HG03025 (cell line): ENCODE measurements around the gene SCN3A.

Source experiments
- ATAC-seq: cut with Tn5 transposase; IDR thresholded peaks from one replicate; pipeline ENCODE4 v1.9.1; 2021; ENCODE audit warnings: mild to moderate bottlenecking, moderate library complexity; ENCODE audit not compliant: unreplicated experiment, low FRiP score

SCN3A gene

DNA sequence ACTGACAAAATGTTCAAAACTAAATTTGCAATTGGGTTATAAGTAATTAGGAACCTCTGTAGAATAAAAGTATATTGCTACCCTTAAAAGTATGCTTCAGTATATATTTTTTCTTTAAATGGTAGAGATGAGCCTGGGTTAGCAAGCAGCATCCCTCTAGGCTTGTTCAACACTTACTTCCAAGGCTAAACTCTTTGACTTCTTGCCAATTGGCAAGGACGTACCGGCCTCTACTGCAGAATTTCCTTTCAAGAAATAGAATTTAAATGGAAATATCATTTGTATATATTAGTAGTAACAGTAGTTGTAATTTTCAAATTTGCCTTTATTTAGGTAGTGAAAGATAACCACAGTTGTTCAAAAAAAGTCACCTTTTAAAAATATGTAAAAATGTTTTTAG is 143.4 kb downstream of the SCN3A start:
- ATAC-seq: no peak

DNA sequence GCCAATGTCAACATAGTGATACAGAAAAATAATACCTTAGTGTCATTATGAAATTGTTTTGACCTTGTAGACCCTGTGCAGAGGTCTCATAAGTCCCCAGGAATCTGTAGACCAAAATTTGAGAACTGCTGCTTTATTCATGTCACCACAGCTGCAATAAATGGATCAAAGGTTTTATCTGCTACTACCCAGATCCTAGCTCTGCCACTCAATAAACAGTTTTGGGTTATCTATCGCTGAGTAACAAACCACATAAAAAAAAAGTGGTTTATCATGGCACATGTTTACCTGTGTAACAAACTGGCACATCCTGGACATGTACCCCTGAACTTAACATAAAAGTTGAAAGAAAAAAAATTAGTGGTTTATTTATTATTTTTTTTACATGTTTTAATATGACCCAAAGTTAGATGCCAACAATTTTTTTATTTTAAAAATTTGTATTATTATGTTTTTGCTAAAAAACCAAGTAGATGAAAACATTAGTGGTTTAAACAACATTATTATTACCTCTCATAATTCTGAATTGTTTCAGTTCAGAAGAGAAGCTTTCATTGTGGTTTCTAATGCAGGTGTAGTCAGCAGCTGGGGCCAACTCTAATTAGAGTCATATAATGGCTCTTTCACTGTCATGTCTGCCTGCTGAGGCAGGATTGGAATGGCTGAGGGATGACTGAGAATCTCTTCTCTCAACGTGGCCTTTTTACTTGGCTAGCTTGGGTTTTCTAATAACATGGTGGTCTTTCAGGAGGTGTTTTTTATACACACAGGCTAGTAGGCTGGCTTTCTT is 145.2 kb downstream of the SCN3A start:
- ATAC-seq: no peak

DNA sequence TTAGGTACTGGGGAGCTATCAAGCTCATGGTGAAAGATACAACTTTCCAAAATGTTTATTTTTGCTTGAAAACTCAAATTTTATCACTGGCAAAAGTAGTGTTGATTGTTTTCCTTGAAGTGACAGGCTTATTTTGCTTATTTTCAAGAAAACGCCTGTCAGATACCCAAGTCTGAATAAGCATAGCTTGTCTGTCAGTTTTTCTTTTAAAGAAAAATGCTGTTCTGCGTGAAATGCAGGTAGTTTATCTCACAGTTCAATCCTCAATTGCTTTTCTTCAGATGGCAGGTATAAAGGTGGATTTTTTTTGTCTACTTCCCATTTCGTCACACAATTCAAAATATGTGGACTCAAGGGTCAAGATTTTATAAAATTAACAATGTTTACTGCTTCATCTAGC is 145.9 kb downstream of the SCN3A start:
- ATAC-seq: no peak

DNA sequence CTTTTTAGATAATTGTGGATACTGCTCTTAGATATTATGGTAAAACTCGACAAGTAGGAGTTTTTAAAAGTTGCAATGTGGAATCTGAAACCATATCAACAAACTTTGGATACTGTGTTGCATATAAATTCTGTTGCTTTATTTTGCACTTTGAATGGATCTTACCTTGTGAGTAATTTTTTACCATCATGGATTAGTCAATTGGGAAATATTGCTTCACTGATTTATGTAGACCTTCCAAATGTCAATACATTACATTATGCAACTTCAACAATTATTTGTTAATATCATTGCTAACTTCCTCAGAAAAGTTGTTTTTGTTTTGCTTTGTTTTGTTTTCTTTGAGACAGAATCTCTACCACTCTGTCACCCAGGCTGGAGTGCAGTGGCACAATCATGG is 146.5 kb downstream of the SCN3A start:
- no peak for ATAC-seq

DNA sequence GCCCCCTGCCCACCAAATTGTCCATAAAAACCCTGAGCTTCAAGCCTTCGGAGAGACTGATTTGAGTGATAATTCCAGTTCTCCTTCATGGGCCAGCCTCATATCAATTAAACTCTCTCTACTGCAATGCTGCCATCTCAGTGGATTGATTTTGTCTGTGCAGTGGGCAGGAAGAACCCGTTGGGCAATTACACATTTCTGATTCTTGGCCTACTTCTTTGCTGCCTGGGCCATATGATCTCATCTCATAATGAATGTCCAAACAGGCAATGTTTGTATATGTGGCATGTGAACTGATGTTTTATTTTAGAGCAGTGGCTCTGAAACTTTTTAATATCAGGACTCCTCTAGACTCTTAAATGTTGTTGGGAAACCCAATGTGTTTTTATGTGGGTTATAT is 147.3 kb downstream of the SCN3A start:
- ATAC-seq: no peak

DNA sequence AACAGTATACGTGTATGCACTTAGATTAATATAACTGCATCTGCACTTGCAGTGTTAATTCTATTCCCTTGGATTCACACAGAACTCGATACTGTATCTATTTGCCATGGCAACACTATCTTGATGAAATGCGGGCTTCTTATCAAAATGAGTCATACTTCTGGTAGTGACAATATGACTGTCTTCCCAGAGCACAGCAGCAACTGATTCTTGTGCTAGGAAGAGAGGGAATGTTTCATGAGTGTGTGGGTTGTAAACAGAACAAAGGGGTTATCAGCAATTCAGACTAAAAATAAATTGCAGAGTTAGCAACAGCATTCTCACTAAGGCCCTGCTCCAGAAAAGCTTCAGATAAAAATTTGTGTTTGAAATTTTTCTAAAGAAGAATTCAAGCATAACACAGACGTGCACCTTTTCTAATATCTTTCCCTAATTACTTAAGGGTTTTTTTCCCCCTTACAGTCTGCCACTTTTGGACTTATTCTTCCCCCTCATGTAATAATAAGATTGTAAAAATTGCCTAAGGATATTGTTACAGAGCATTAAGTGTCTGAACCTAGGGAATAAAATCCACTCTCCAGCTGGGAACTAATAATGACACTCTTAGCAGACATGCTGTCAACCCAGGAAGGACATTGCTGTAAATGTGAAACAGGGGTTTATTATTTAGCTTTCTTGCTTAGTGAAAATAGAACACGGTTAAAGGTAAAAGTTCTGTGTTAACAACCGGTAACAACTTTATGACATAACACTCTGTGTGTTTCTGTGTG is 148.6 kb downstream of the SCN3A start:
- ATAC-seq: no peak

DNA sequence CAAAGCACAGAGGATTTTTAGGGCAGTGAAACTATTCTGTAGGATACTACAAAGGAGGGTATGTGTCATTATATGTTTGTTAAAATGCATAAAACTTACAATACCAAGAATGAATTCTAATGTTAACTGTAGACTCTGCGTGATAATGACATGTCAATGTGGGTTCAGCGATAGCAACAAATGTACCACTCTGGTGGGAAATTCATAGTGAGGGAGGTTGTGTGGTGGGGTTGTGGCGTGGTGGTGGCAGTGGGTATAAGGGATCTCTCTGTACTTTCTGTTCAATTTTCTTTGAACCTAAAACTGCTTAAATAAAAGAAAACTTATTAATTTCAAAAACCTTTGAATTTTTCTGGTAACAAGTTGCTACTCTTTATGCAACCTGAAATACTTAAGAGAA is 149.2 kb downstream of the SCN3A start:
- ATAC-seq: no peak

DNA sequence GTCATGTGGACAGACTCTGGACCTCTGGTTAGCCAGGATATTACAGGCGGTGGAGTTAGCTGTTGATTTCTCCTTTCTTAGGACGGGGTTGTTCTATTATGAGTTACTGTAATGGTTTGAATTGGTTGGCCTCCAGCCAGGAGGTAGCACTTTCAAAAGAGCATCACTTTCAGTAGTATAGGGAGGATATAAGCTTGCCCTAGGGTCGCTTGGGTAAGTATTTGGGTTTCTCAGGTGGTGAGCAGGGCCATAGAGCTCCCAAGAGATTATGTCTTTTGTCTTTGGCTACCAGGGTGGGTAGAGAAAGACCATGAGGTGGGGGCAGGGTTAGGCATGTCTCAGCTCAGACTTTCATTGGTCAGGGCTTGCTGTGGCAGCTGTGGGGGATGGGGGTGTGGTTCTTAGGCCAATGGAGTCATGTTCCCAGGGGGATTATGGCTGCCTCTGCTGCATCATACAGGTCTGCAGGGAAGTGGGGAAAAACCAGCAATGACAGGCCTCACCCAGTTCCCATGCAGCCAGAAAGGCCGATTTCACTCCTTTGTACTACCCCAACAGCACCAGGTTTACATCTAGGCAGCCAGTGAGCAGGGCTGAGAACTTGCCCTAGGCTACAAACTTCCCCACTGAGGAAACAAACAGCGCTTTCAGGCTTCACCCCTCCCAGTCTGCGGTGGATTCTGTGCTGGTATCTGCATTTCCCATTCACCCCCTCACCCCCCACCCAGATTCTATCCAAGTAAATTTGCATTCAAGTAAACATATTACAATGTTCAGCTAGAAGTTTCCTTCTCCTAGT is 159.1 kb downstream of the SCN3A start:
- ATAC-seq: no peak
